SU-DHL-6 (cell line): ENCODE data around the gene CALHM2.

ENCODE experiments used
- H2AFZ ChIP-seq: fragments of 200-600 bp; sonication (generic); 2 replicates; pipeline ENCODE4 v1.6.1; 2014; ENCODE audit warnings: low read depth, mild to moderate bottlenecking, moderate library complexity, mixed read lengths, antibody characterized with exemption, low read length; ENCODE audit not compliant: severe bottlenecking
- H3F3A ChIP-seq: fragments of 200-600 bp; shearing (Covaris generic); 2 replicates; pipeline ENCODE4 v1.6.0; 2016; ENCODE audit warnings: antibody characterized with exemption, mild to moderate bottlenecking; ENCODE audit not compliant: insufficient read depth
- H3K27ac ChIP-seq: fragments of 200-600 bp; sonication (generic); 2 replicates; pipeline ENCODE4 v1.5.1; 2016; ENCODE audit warnings: low read depth, mild to moderate bottlenecking, low read length, moderate library complexity, mixed read lengths
- H3K27me3 ChIP-seq: fragments of 200-600 bp; sonication (generic), shearing (Covaris generic); 2 replicates; pipeline ENCODE4 v1.6.0; 2014; ENCODE audit warnings: mild to moderate bottlenecking, low read length
- H3K36me3 ChIP-seq: fragments of 200-600 bp; sonication (generic); 2 replicates; pipeline ENCODE4 v1.6.1; 2014; ENCODE audit warnings: mild to moderate bottlenecking, low read length, mixed read lengths
- H3K4me2 ChIP-seq: fragments of 300-600, 200-600 bp; shearing (Covaris generic), sonication (generic); 2 replicates; pipeline ENCODE4 v1.6.0; 2014; ENCODE audit warnings: low read length, low read depth, mild to moderate bottlenecking; ENCODE audit not compliant: poor library complexity, severe bottlenecking
- H3K4me3 ChIP-seq: fragments of 200-600 bp; sonication (generic); 2 replicates; pipeline ENCODE4 v1.5.1; 2014; ENCODE audit warnings: antibody characterized with exemption, low read length, mild to moderate bottlenecking, mixed read lengths; ENCODE audit not compliant: insufficient read depth, poor library complexity, severe bottlenecking
- H3K79me2 ChIP-seq: fragments of 200-600 bp; sonication (generic); 2 replicates; pipeline ENCODE4 v1.6.1; 2014; ENCODE audit warnings: mild to moderate bottlenecking, low read length, moderate library complexity; ENCODE audit not compliant: insufficient read depth
- H3K9ac ChIP-seq: fragments of 200-600 bp; sonication (generic); 2 replicates; pipeline ENCODE4 v1.7.0; 2014; ENCODE audit warnings: mild to moderate bottlenecking, low read length
- H3K9me2 ChIP-seq: fragments of 200-600 bp; sonication (generic); replicated peaks from 2 replicates; pipeline ENCODE4 v1.6.1; 2014; ENCODE audit warnings: low read length; ENCODE audit not compliant: insufficient read depth
- H3K9me3 ChIP-seq: fragments of 200-600 bp; sonication (generic); 2 replicates; pipeline ENCODE4 v1.6.1; 2014; ENCODE audit warnings: low read length, mixed read lengths; ENCODE audit not compliant: insufficient read depth
- H4K20me1 ChIP-seq: fragments of 200-600 bp; sonication (generic); 2 replicates; pipeline ENCODE4 v1.6.1; 2014; ENCODE audit warnings: low read depth, mild to moderate bottlenecking, antibody characterized with exemption, low read length, moderate library complexity, mixed read lengths
- EZH2phosphoT487 ChIP-seq: fragments of 200-600 bp; sonication (generic), shearing (Covaris generic); conservative IDR thresholded peaks from 2 replicates; pipeline ENCODE4 v1.6.1; 2018; ENCODE audit warnings: mild to moderate bottlenecking, antibody characterized with exemption, low read length, moderate library complexity, mixed read lengths
- TF ChIP-seq, protein P1 (sequence below): fragments of 200-600 bp; sonication (generic); IDR thresholded peaks from one replicate; pipeline ENCODE4 v1.5.1; 2017; ENCODE audit warnings: antibody characterized with exemption, mild to moderate bottlenecking, low read length, moderate library complexity; ENCODE audit not compliant: insufficient read depth, poor library complexity, severe bottlenecking

Gene CALHM2

DNA sequence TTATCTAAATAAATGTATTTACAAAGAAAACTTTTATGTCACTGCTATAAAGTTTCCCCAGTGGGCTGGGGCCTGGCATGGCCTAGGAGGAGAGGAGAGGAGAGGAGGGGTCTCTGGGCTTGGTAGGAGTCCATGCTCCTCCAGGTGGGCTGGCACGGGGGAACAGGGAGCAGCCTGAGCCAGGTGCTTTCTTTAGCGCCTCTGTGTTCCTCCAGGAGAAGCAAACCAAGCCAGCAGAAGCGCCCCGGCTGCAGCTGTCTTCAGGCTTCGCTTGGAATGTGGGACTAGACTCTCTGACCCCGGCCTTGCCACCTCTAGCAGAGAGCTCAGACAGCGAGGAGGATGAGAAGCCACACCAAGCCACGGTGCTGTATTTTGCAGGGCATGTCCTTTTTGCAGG, 10.6 kb downstream of the CALHM2 start:
- H3K27me3 ChIP-seq: no peaks in the 10 kb centered on the region
- no peak overlapping the region for H2AFZ ChIP-seq
- H3K9ac ChIP-seq: no peak overlapping the region
- H3K79me2 ChIP-seq: no peaks in the 10 kb centered on the region
- no peak overlapping the region for H3K4me3 ChIP-seq
- no peaks in the 10 kb centered on the region for H3K9me3 ChIP-seq
- no peaks in the 10 kb centered on the region for H3F3A ChIP-seq
- H3K9me2 ChIP-seq: no peaks in the 10 kb centered on the region
- H3K4me2 ChIP-seq: no peak overlapping the region
- no peaks in the 10 kb centered on the region for H4K20me1 ChIP-seq
- H3K36me3 ChIP-seq: peaks cover 8% of the 10 kb centered on the region; the same call in 1 of the 2 replicates
- no peak overlapping the region for H3K27ac ChIP-seq
- TF ChIP-seq, protein P1, sequence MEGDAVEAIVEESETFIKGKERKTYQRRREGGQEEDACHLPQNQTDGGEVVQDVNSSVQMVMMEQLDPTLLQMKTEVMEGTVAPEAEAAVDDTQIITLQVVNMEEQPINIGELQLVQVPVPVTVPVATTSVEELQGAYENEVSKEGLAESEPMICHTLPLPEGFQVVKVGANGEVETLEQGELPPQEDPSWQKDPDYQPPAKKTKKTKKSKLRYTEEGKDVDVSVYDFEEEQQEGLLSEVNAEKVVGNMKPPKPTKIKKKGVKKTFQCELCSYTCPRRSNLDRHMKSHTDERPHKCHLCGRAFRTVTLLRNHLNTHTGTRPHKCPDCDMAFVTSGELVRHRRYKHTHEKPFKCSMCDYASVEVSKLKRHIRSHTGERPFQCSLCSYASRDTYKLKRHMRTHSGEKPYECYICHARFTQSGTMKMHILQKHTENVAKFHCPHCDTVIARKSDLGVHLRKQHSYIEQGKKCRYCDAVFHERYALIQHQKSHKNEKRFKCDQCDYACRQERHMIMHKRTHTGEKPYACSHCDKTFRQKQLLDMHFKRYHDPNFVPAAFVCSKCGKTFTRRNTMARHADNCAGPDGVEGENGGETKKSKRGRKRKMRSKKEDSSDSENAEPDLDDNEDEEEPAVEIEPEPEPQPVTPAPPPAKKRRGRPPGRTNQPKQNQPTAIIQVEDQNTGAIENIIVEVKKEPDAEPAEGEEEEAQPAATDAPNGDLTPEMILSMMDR: no peak
- TF ChIP-seq EZH2phosphoT487: no peak

DNA sequence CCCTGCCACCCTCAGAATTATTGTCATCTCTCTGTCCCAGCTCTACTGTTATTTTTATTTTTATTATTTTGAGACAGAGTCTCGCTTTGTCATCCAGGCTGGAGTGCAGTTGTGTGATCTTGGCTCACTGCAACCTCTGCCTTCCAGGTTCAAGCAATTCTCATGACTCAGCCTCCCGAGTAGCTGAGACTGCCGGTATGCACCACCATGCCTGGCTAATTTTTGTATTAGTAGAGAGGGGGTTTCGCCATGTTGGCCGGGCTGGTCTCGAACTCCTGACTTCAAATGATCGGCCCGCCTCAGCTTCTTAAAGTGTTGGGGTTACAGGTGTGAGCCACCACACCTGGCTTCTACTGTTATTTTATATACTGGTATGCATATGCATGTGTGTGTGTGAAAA, 11.0 kb downstream of the CALHM2 start:
- Histone ChIP-seq H4K20me1 (no peaks in the 10 kb centered on the region), H3K79me2 (no peaks in the 10 kb centered on the region), H3K4me3 (no peak overlapping the region), H3K9ac (no peak overlapping the region), H3K36me3 (peaks cover 10% of the 10 kb centered on the region; the same call in 1 of the 2 replicates), H3K9me2 (no peaks in the 10 kb centered on the region), H3K27ac (no peak overlapping the region), H3K27me3 (no peaks in the 10 kb centered on the region), H2AFZ (no peak overlapping the region), H3F3A (no peaks in the 10 kb centered on the region), H3K4me2 (no peak overlapping the region), H3K9me3 (no peaks in the 10 kb centered on the region)
- no peak for TF ChIP-seq EZH2phosphoT487
- TF ChIP-seq, protein P1: no peak

DNA sequence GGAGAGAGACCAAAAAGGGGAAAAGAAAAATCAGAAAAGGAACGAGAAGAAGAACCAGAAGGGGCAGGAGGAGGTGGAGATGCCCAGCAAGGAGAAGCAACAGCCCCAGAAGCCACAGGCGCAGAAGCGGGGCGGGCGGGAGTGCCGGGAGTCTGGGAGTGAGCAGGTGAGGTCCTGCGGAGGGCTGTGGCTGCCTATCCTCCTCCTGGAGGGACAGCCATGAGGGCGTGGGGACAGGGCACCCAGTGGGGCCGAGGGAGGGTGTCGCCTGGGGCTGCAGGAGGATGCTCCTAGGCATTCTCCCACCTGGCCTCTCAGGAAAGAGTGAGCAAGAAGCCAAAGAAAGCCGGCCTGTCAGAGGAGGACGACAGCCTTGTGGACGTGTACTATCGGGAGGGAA, 11.8 kb downstream of the CALHM2 start:
- Histone ChIP-seq H3K79me2 (no peaks in the 10 kb centered on the region), H3K36me3 (peaks cover 10% of the 10 kb centered on the region; the same call in 1 of the 2 replicates), H4K20me1 (no peaks in the 10 kb centered on the region), H3K27me3 (no peaks in the 10 kb centered on the region), H2AFZ (no peak overlapping the region), H3K27ac (no peak overlapping the region), H3K9me2 (no peaks in the 10 kb centered on the region), H3F3A (no peaks in the 10 kb centered on the region), H3K9ac (no peak overlapping the region), H3K4me3 (no peak overlapping the region), H3K4me2 (no peak overlapping the region), H3K9me3 (no peaks in the 10 kb centered on the region)
- no peak for TF ChIP-seq EZH2phosphoT487
- TF ChIP-seq, protein P1: no peak

DNA sequence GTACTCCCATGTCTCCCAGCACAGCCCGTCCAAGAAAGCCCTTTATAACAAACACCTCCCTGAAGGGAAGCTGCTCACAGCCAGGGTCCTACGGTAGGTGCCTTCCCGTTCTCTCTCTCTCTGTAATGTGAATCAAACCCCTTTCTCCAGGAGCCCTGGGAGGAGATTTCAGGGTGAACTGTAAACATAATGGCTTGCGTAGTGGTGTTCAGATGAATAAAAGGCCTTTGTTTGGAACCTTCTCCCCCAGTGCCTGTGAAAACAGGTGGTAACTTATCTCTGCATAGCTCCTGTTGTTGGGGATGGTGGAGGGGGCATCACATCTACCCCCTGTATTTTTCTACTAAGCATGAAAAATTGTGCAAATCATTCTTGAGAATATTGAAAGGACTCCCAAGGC, 12.4 kb downstream of the CALHM2 start:
- no peak overlapping the region for H3K9ac ChIP-seq
- no peaks in the 10 kb centered on the region for H3F3A ChIP-seq
- H2AFZ ChIP-seq: no peak overlapping the region
- peaks cover 10% of the 10 kb centered on the region; the same call in 1 of the 2 replicates for H3K36me3 ChIP-seq
- no peak overlapping the region for H3K4me2 ChIP-seq
- H3K4me3 ChIP-seq: no peak overlapping the region
- no peak overlapping the region for H3K27ac ChIP-seq
- H3K9me3 ChIP-seq: no peaks in the 10 kb centered on the region
- no peak for TF ChIP-seq EZH2phosphoT487
- TF ChIP-seq, protein P1: no peak
- H3K9me2 ChIP-seq: no peaks in the 10 kb centered on the region
- no peaks in the 10 kb centered on the region for H4K20me1 ChIP-seq
- H3K27me3 ChIP-seq: no peaks in the 10 kb centered on the region
- H3K79me2 ChIP-seq: no peaks in the 10 kb centered on the region
